K562 (cell line): ENCODE measurements around the gene RPRM. TPM values are rescaled to one million over a fixed set of nuclear protein-coding genes. Genes with fewer than 3 reads are reported as not detected.

ENCODE experiments used
- ATAC-seq: fragments of 200-7000 bp; cut with Tn5 transposase; 3 replicates; pipeline ENCODE4 v1.9.1; 2020; ENCODE audit warnings: moderate library complexity
- BruUV-seq: library from RNA; stranded (reverse); fragments of 400-500 nt; replicated peaks from 2 replicates; lab custom pipeline; 2021; lab: Mats Ljungman, UMichigan
- CTCF ChIA-PET: fragments of 300-600 bp; formaldehyde crosslinking; extraction: SDS; loops from one replicate; lab custom pipeline; 2021; ENCODE audit warnings: low intra/inter-chr PET ratio; lab: Yijun Ruan, JAX
- POLR2A ChIA-PET: fragments of 300-600, 350-650 bp; sonication (Branson Sonifier 250); formaldehyde crosslinking; extraction: SDS; loops from one replicate; lab custom pipeline; 2021; ENCODE audit warnings: antibody characterized with exemption, inconsistent platforms; lab: Yijun Ruan, JAX
- DNase-seq, 4 experiments: peaks; one replicate each; pipeline versions ENCODE4 v3.0.0 to v3.0.0-alpha.2; 2011 to 2018; ENCODE audit warnings: low spot score in 3 of 4, mixed read lengths in 3 of 4; ENCODE audit errors: extremely low read depth in 1 of 4
- FAIRE-seq: peaks from 2 replicates; lab custom pipeline; 2011; peaks lifted over from hg19 to GRCh38; lab: Jason Lieb, UNC
- H2AFZ ChIP-seq: 2 replicates; pipeline ENCODE4 v1.6.0; 2011; ENCODE audit warnings: low read depth, low read length, control low read depth, inconsistent platforms
- H3K27ac ChIP-seq: fragments of 200-600 bp; 3 replicates; pipeline ENCODE4 v1.8.0; 2011; ENCODE audit warnings: low read depth, mild to moderate bottlenecking, control low read depth, inconsistent platforms, low read length, moderate library complexity, mixed read lengths; ENCODE audit errors: extremely low read depth
- H3K27me3 ChIP-seq, 2 experiments: fragments of 300-600 bp in 1 of 2; 2 replicates in 1 of 2; 3 replicates in 1 of 2; pipeline versions ENCODE4 v1.6.0 to v1.8.0; 2011; ENCODE audit warnings: inconsistent platforms in 2 of 2, low read length in 2 of 2, mild to moderate bottlenecking in 1 of 2, mixed read lengths in 1 of 2, moderate library complexity in 1 of 2; ENCODE audit not compliant: control insufficient read depth in 2 of 2, insufficient read depth in 2 of 2
- H3K36me3 ChIP-seq: fragments of 300-600 bp; 3 replicates; pipeline ENCODE4 v1.8.0; 2011; ENCODE audit warnings: mild to moderate bottlenecking, low read length, inconsistent platforms; ENCODE audit not compliant: control insufficient read depth, insufficient read depth
- H3K4me1 ChIP-seq, 2 experiments: fragments of 200-600 bp in 1 of 2; replicated peaks in 1 of 2; 2 replicates in 1 of 2; 3 replicates in 1 of 2; pipeline versions ENCODE4 v1.5.1 to v1.8.0; 2011; ENCODE audit warnings: inconsistent platforms in 2 of 2, low read length in 2 of 2, mild to moderate bottlenecking in 1 of 2, mixed read lengths in 1 of 2, moderate library complexity in 1 of 2; ENCODE audit not compliant: control insufficient read depth in 2 of 2, insufficient read depth in 2 of 2
- H3K4me2 ChIP-seq: 2 replicates; pipeline ENCODE4 v1.6.1; 2011; ENCODE audit warnings: low read length, control low read depth, inconsistent platforms, mixed read lengths; ENCODE audit not compliant: insufficient read depth
- H3K4me3 ChIP-seq: fragments of 200-600 bp; sonication (generic), shearing (Covaris generic); 2 replicates; pipeline ENCODE4 v1.5.1; 2016; ENCODE audit warnings: control low read depth, inconsistent platforms
- H3K79me2 ChIP-seq: fragments of 200-600 bp; 3 replicates; pipeline ENCODE4 v1.8.0; 2011; ENCODE audit warnings: low read length, inconsistent platforms; ENCODE audit not compliant: control insufficient read depth, insufficient read depth
- H3K9ac ChIP-seq, 2 experiments: 2 replicates each; pipeline versions ENCODE4 v1.6.0 to v1.6.1; 2011; ENCODE audit warnings: low read depth in 2 of 2, low read length in 2 of 2, control low read depth in 1 of 2, inconsistent platforms in 1 of 2, mild to moderate bottlenecking in 1 of 2, mixed read lengths in 1 of 2; ENCODE audit not compliant: insufficient read depth in 1 of 2
- H3K9me1 ChIP-seq: one replicate; pipeline ENCODE4 v1.6.0; 2011; ENCODE audit warnings: inconsistent platforms, mild to moderate bottlenecking, low read length, moderate library complexity; ENCODE audit not compliant: control insufficient read depth, insufficient read depth
- H3K9me3 ChIP-seq: replicated peaks from 2 replicates; pipeline ENCODE4 v1.5.1; 2011; ENCODE audit warnings: low read depth, low read length, inconsistent platforms; ENCODE audit not compliant: control insufficient read depth, insufficient read depth
- H4K20me1 ChIP-seq: replicated peaks from 2 replicates; pipeline ENCODE4 v1.6.1; 2011; ENCODE audit warnings: low read length, inconsistent platforms, mixed read lengths; ENCODE audit not compliant: control insufficient read depth, insufficient read depth
- BCL6 ChIP-seq: fragments of 250-450 bp; sonication (Bioruptor Pico); IDR thresholded peaks from 2 replicates; pipeline ENCODE4 v1.4.0; 2020
- BMI1 ChIP-seq: fragments of 150-350 bp; IDR thresholded peaks from 2 replicates; pipeline ENCODE4 v1.6.1; 2014; ENCODE audit warnings: low read length
- CHD1 ChIP-seq: fragments of 200-600 bp; sonication (generic); IDR thresholded peaks from one replicate; pipeline ENCODE4 v1.6.1; 2012; ENCODE audit warnings: mild to moderate bottlenecking, moderate library complexity, low read length, inconsistent platforms
- DNMT1 ChIP-seq: fragments of 450-650 bp; IDR thresholded peaks from 2 replicates; pipeline ENCODE4 v1.6.1; 2016; ENCODE audit warnings: antibody characterized with exemption, mild to moderate bottlenecking
- FOXO4 ChIP-seq: fragments of 450-650 bp; formaldehyde crosslinking; IDR thresholded peaks from 2 replicates; pipeline ENCODE4 v1.4.0; 2020; ENCODE audit warnings: mild to moderate bottlenecking, moderate library complexity
- MCM3 ChIP-seq: fragments of 450-650 bp; IDR thresholded peaks from 2 replicates; pipeline ENCODE4 v1.6.1; 2016
- MNT ChIP-seq, 2 experiments: fragments of 450-650 bp; conservative IDR thresholded peaks; 2 replicates each; pipeline ENCODE4 v1.6.1; 2017; ENCODE audit warnings: mild to moderate bottlenecking in 2 of 2, moderate library complexity in 2 of 2
- PCBP2 ChIP-seq: fragments of 200-400 bp; formaldehyde crosslinking; IDR thresholded peaks from 2 replicates; pipeline ENCODE4 v1.6.1; 2018; ENCODE audit warnings: low read length, low read depth, mild to moderate bottlenecking, moderate library complexity; ENCODE audit not compliant: poor library complexity, severe bottlenecking
- RBM17 ChIP-seq: fragments of 200-400 bp; formaldehyde crosslinking; IDR thresholded peaks from 2 replicates; pipeline ENCODE4 v1.6.1; 2017; ENCODE audit warnings: low read depth, mild to moderate bottlenecking, low read length, borderline replicate concordance
- TRIM25 ChIP-seq: fragments of 450-650 bp; IDR thresholded peaks from 2 replicates; pipeline ENCODE4 v1.7.0; 2016; ENCODE audit warnings: borderline replicate concordance
- WGBS: fragments of 100-300 bp; shearing (Covaris generic); methylation state at CpG from one replicate; pipeline ENCODE4 v1.1.6; 2016; ENCODE audit warnings: low coverage, mixed read lengths; ENCODE audit not compliant: insufficient coverage; ENCODE audit errors: missing lambda C conversion rate; 5-methylcytosine and 5-hydroxymethylcytosine counted together
- in situ Hi-C: fragments of 300-500 bp; cut with MboI; formaldehyde crosslinking; loops from 4 replicates; pipeline ENCODE4 v1.15.0; 2018; ENCODE audit warnings: inconsistent platforms, mixed read lengths
- intact Hi-C: fragments of 100-400 bp; cut with micrococcal nuclease; formaldehyde crosslinking; loops from 2 replicates; pipeline ENCODE4 v1.14.2; 2022
- polyA plus RNA-seq, 8 experiments: library from polyadenylated mRNA; depleted of rRNA in 4 of 8; stranded (reverse) in 5 of 8; unstranded in 3 of 8; fragments of >200 nt; fragmentation: Nextera tagmentation in 2 of 8; fragmentation: Illumina TruSeq in 1 of 8; extraction: Ambion mirVana in 2 of 8; extraction: Trizol in 1 of 8; gene quantifications; 2 replicates each; pipeline versions ENCODE4 v1.2.1 to v1.2.3, GENCODE V29; 2011 to 2014; ENCODE audit warnings: inconsistent platforms in 1 of 8, missing spikeins in 1 of 8
- total RNA-seq, 7 experiments: library from RNA; depleted of rRNA in 6 of 7; stranded (reverse); fragments of >200 nt in 6 of 7; fragmentation: Illumina TruSeq in 2 of 7; extraction: Trizol in 2 of 7; gene quantifications; 2 replicates each; pipeline versions ENCODE4 v1.2.1 to v1.2.3, GENCODE V29; 2011 to 2021; ENCODE audit warnings: low replicate concordance in 1 of 7

RPRM gene
- total and polyA plus RNA-seq, 9 of the 15 experiments (the other 6 are each of a cell fraction or from before 2014, with no cell fraction given): not detected

GRCh38 chr2:153474407-153474806, 4.2 kb downstream of the RPRM start:
- DNase-seq: no peak
- no TSS peak for BruUV-seq
- intact Hi-C loops: no loop called here
- Histone ChIP-seq H3K4me2 (no peak overlapping the region), H4K20me1 (no peaks in the 10 kb centered on the region), H3K9ac (no peak overlapping the region), H3K27me3 (peaks cover 0 to 10% of the 10 kb centered on the region in 2 experiments; a peak in 2 of 5 replicates)
- CTCF ChIA-PET: no interaction called here
- in situ Hi-C loops: no loop called here
- TF ChIP-seq BCL6 (CRISPR knock-in tag) (no peak), BMI1 (no peak), MNT (conservative IDR thresholded peaks at IDR 0.05) (no peak)
- TF ChIP-seq, all 486 proteins: peak for 0
- Histone ChIP-seq H3K4me3 (no peak overlapping the region), H3K4me1 (peaks cover 0 to 15% of the 10 kb centered on the region in 2 experiments; a peak in 2 of 5 replicates), H3K79me2 (no peaks in the 10 kb centered on the region), H3K36me3 (no peaks in the 10 kb centered on the region), H3K27ac (no peak overlapping the region), H3K9me3 (no peaks in the 10 kb centered on the region), H3K9me1 (no peaks in the 10 kb centered on the region), H2AFZ (no peak overlapping the region)
- 0% methylated on average over 1 of the region's 1 CpG for WGBS
- ATAC-seq (no peak), FAIRE-seq (no peak)
- POLR2A ChIA-PET: interaction anchor here (0.7 kb wide), 1 partner anchor 601 kb away, joined by 3 read pairs; no protein-coding TSS in a partner anchor

GRCh38 chr2:153470867-153471266, 7.7 kb downstream of the RPRM start:
- 2% methylated on average over 4 of the region's 4 CpGs for WGBS
- POLR2A ChIA-PET: no interaction called here
- Histone ChIP-seq H3K4me3 (no peak overlapping the region), H3K9me1 (no peaks in the 10 kb centered on the region), H3K9me3 (peaks cover 2% of the 10 kb centered on the region; the same call in 1 of the 2 replicates), H3K9ac (no peak overlapping the region), H2AFZ (no peak overlapping the region), H3K27me3 (no peaks in the 10 kb centered on the region), H3K27ac (no peak overlapping the region), H3K79me2 (no peaks in the 10 kb centered on the region), H3K4me2 (no peak overlapping the region), H4K20me1 (no peaks in the 10 kb centered on the region), H3K36me3 (no peaks in the 10 kb centered on the region), H3K4me1 (no peaks in the 10 kb centered on the region)
- FAIRE-seq: no peak
- CTCF ChIA-PET: no interaction called here
- no TSS peak for BruUV-seq
- ATAC-seq: no peak
- no peak for DNase-seq
- in situ Hi-C loops (no loop called here), intact Hi-C loops (no loop called here)
- no peak for TF ChIP-seq TRIM25
- TF ChIP-seq DNMT1: no peak
- no peak for TF ChIP-seq FOXO4
- TF ChIP-seq RBM17: no peak
- TF ChIP-seq MCM3: no peak
- TF ChIP-seq PCBP2: no peak
- no peak for TF ChIP-seq CHD1
